Kidney epithelial cell (primary cell): ENCODE data around the gene NLN. TPM values are rescaled to one million over a fixed set of nuclear protein-coding genes. Genes with fewer than 3 reads are reported as not detected.

ENCODE experiments used
- DNase-seq: peaks from one replicate; pipeline ENCODE4 v3.0.0-alpha.2; 2010; ENCODE audit warnings: low read depth
- H3K27me3 ChIP-seq: 2 replicates; pipeline ENCODE4 v1.6.0; 2011; ENCODE audit warnings: low read length; ENCODE audit not compliant: control insufficient read depth, insufficient read depth
- H3K36me3 ChIP-seq: 2 replicates; pipeline ENCODE4 v1.5.1; 2011; ENCODE audit warnings: low read length; ENCODE audit not compliant: control insufficient read depth, insufficient read depth
- H3K4me3 ChIP-seq: 2 replicates; pipeline ENCODE4 v1.5.1; 2011; ENCODE audit warnings: low read depth, mild to moderate bottlenecking, control low read depth, low read length
- CTCF ChIP-seq: IDR thresholded peaks from 2 replicates; pipeline ENCODE4 v1.5.1; 2011; ENCODE audit warnings: mild to moderate bottlenecking, moderate library complexity, low read length, control low read depth, inconsistent platforms; ENCODE audit not compliant: insufficient read depth, poor library complexity, severe bottlenecking
- total RNA-seq: library from RNA; depleted of rRNA; stranded (reverse); fragments of >200 nt; gene quantifications from 2 replicates; pipeline ENCODE4 v1.2.3, GENCODE V29; 2015

NLN gene
- total RNA-seq, 1 donor from 2014 or later = 31.0 TPM

GRCh38 chr5:65695162-65695755 lies 26.7 kb upstream of the NLN start:
- Histone ChIP-seq H3K4me3 (no peak overlapping the region), H3K27me3 (no peaks in the 10 kb centered on the region), H3K36me3 (no peaks in the 10 kb centered on the region)
- no peak for TF ChIP-seq CTCF
- DNase-seq = no peak

GRCh38 chr5:65695896-65696295 lies 26.1 kb upstream of the NLN start:
- no peak for DNase-seq
- no peaks in the 10 kb centered on the region for H3K27me3 ChIP-seq
- TF ChIP-seq CTCF = no peak
- H3K36me3 ChIP-seq = no peaks in the 10 kb centered on the region
- no peak overlapping the region for H3K4me3 ChIP-seq

- no peak for DNase-seq
- H3K4me3 ChIP-seq = no peak overlapping the region
- TF ChIP-seq CTCF = no peak
Measured at GRCh38 chr5:65696892-65697291, 25.1 kb upstream of the NLN start.

GRCh38 chr5:65699338-65699737 lies 22.7 kb upstream of the NLN start:
- no peaks in the 10 kb centered on the region for H3K36me3 ChIP-seq

More at GRCh38 chr5:65696892-65697291, 25.1 kb upstream of the NLN start:
- H3K36me3 ChIP-seq = no peaks in the 10 kb centered on the region
- H3K27me3 ChIP-seq = no peaks in the 10 kb centered on the region

GRCh38 chr5:65702036-65702435 lies 20.0 kb upstream of the NLN start:
- Histone ChIP-seq H3K36me3 (no peaks in the 10 kb centered on the region), H3K4me3 (no peak overlapping the region), H3K27me3 (no peaks in the 10 kb centered on the region)
- no peak for TF ChIP-seq CTCF
- no peak for DNase-seq

More at GRCh38 chr5:65699338-65699737, 22.7 kb upstream of the NLN start:
- DNase-seq = no peak
- no peak for TF ChIP-seq CTCF
- Histone ChIP-seq H3K4me3 (no peak overlapping the region), H3K27me3 (no peaks in the 10 kb centered on the region)

GRCh38 chr5:65704621-65705239 lies 17.3 kb upstream of the NLN start:
- Histone ChIP-seq H3K36me3 (no peaks in the 10 kb centered on the region), H3K4me3 (no peak overlapping the region), H3K27me3 (no peaks in the 10 kb centered on the region)
- DNase-seq = no peak
- TF ChIP-seq CTCF = no peak
